Neutrophil (primary cell): ENCODE results near the gene SLC39A5.
"Not testable (repeated sequence)": the region's sequence is repeated elsewhere in the genome, so short reads cannot be mapped to it uniquely, and the experiment has no call there.

ENCODE experiments used
- H3K27ac ChIP-seq: fragments of 200-600 bp; sonication (generic); 2 replicates; pipeline ENCODE4 v1.5.1; 2016; ENCODE audit warnings: mild to moderate bottlenecking, moderate library complexity
- H3K27me3 ChIP-seq: fragments of 200-600 bp; sonication (generic); 2 replicates; pipeline ENCODE4 v1.6.0; 2016; ENCODE audit warnings: mild to moderate bottlenecking
- H3K36me3 ChIP-seq: fragments of 200-600 bp; sonication (generic); 2 replicates; pipeline ENCODE4 v1.5.1; 2017
- H3K4me1 ChIP-seq, 2 experiments: fragments of 200-600 bp in 1 of 2; sonication (generic) in 1 of 2; 1 replicate in 1 of 2; 2 replicates in 1 of 2; pipeline versions ENCODE4 v1.5.1 to v1.6.1; 2013 to 2016; ENCODE audit warnings: low read depth in 1 of 2, low read length in 1 of 2, mild to moderate bottlenecking in 1 of 2, moderate library complexity in 1 of 2; ENCODE audit not compliant: control insufficient read depth in 1 of 2, insufficient read depth in 1 of 2
- H3K4me3 ChIP-seq, 2 experiments: fragments of 200-600 bp in 1 of 2; sonication (generic) in 1 of 2; 1 replicate in 1 of 2; 2 replicates in 1 of 2; pipeline ENCODE4 v1.5.1; 2013 to 2016; ENCODE audit warnings: low read depth in 1 of 2, low read length in 1 of 2, mild to moderate bottlenecking in 1 of 2, moderate library complexity in 1 of 2
- H3K9me3 ChIP-seq: fragments of 200-600 bp; sonication (generic); 2 replicates; pipeline ENCODE4 v1.5.1; 2016
- TF ChIP-seq, protein P1 (sequence below): fragments of 200-600 bp; sonication (generic); IDR thresholded peaks from 2 replicates; pipeline ENCODE4 v1.5.1; 2016; ENCODE audit warnings: antibody characterized with exemption

Gene SLC39A5

GRCh38 chr12:56260380-56260779, 30.5 kb downstream of the SLC39A5 start:
- Histone ChIP-seq H3K27me3 (no peaks in the 10 kb centered on the region), H3K27ac (no peak overlapping the region)
- TF ChIP-seq, protein P1, sequence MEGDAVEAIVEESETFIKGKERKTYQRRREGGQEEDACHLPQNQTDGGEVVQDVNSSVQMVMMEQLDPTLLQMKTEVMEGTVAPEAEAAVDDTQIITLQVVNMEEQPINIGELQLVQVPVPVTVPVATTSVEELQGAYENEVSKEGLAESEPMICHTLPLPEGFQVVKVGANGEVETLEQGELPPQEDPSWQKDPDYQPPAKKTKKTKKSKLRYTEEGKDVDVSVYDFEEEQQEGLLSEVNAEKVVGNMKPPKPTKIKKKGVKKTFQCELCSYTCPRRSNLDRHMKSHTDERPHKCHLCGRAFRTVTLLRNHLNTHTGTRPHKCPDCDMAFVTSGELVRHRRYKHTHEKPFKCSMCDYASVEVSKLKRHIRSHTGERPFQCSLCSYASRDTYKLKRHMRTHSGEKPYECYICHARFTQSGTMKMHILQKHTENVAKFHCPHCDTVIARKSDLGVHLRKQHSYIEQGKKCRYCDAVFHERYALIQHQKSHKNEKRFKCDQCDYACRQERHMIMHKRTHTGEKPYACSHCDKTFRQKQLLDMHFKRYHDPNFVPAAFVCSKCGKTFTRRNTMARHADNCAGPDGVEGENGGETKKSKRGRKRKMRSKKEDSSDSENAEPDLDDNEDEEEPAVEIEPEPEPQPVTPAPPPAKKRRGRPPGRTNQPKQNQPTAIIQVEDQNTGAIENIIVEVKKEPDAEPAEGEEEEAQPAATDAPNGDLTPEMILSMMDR, result no peak

GRCh38 chr12:56260921-56261320, 31.1 kb downstream of the SLC39A5 start:
- Histone ChIP-seq H3K9me3 (no peaks in the 10 kb centered on the region), H3K4me1 (peaks cover 19 to 22% of the 10 kb centered on the region in 2 experiments), H3K36me3 (peaks cover 4% of the 10 kb centered on the region), H3K27ac (no peak overlapping the region), H3K4me3 (no peak overlapping the region), H3K27me3 (no peaks in the 10 kb centered on the region)
- TF ChIP-seq, protein P1, result no peak

More at GRCh38 chr12:56260380-56260779, 30.5 kb downstream of the SLC39A5 start:
- H3K36me3 ChIP-seq, result peaks cover 9% of the 10 kb centered on the region
- H3K4me3 ChIP-seq, result no peak overlapping the region
- H3K4me1 ChIP-seq, result peaks cover 15 to 19% of the 10 kb centered on the region in 2 experiments
- no peaks in the 10 kb centered on the region for H3K9me3 ChIP-seq

DNA sequence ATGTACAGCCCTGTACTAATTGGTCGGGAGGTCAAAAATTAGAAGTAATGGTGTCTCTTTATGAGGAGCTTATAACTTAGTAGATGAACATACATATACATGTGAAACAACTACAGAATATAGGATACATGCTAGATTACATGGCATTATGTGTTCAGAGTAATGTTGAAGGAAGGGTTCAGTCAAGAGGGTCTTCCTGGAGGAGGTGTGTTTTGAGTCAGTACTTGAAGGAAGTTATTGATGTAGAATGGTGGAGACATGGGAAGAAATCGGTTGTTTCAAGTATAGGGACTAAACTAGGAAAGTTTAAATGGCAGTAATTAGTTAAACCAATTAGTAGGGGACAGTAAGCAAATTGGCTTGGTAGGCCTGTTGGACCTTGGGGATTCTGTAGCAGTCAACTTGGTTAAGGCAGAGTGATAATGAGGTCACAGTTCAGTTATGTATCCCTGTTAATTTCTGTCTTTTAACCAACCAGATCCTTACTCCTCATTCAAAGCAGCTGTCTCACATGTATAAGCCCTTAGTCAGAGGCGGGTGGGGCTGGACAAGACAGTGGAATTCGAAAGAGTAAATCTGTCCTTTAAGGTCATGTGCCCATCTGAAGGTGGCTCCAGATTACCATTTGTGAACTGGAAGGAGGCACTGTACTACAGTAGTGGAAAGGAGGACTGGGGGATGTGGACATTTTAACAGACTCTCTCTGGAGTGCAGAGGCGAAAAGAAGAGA, 31.8 kb downstream of the SLC39A5 start:
- TF ChIP-seq, protein P1, result no peak
- H3K9me3 ChIP-seq, result no peaks in the 10 kb centered on the region
- no peaks in the 10 kb centered on the region for H3K27me3 ChIP-seq
- peaks cover 25 to 29% of the 10 kb centered on the region in 2 experiments for H3K4me1 ChIP-seq
- H3K36me3 ChIP-seq, result peaks cover 2% of the 10 kb centered on the region
- no peak overlapping the region for H3K4me3 ChIP-seq
- H3K27ac ChIP-seq, result no peak overlapping the region

DNA sequence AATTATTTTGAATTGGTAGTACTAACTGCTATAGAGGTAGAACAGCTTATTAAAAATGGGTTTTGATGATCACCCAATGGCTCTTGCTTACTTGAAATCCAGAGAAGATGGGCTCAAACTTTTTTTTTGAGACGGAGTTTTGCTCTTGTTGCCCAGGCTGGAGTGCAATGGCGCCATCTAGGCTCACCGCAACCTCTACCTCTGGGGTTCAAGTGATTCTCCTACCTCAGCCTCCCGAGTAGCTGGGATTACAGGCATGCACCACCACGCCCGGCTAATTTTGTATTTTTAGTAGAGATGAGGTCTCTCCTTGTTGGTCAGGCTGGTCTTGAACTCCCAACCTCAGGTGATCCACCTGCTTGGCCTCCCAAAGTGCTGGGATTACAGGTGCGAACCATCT, 33.1 kb downstream of the SLC39A5 start:
- H3K4me3 ChIP-seq, H3K27ac ChIP-seq, H3K27me3 ChIP-seq, H3K36me3 ChIP-seq, H3K9me3 ChIP-seq: not testable (repeated sequence)
- H3K4me1 ChIP-seq, result peaks cover 27% of the 10 kb centered on the region in 2 experiments

DNA sequence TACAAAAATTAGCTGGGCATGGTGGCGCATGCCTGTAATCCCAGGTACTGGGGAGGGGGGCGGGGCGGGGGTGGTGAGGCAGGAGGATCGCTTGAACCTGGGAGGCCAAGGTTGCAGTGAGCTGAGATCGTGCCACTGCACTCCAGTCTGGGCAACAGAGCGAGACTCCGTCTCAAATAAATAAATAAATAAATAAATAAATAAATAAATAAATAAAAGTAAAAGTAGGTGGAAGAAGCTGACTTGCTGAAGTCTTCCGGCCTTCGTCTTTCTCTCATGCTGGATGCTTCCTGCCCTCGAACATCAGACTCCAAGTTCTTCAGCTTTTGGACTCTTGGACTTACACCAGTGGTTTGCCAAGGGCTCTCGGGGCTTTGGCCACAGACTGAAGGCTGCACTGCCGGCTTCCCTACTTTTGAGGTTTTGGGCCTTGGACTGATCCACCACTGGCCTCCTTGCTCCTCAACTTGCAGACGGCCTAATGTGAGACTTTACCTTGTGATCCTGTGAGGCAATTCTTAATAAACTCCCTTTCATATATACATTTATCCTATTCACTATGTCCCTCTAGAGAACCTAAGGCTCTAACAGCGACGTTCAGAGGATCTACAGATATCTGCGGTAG, 36.3 kb downstream of the SLC39A5 start:
- H3K27me3 ChIP-seq, H3K9me3 ChIP-seq: not testable (repeated sequence)
- Histone ChIP-seq H3K4me1 (peaks cover 17 to 19% of the 10 kb centered on the region in 2 experiments), H3K4me3 (peak overlapping the region; percentile 79 to 80), H3K27ac (peak overlapping the region; percentile 89), H3K36me3 (peaks cover 14% of the 10 kb centered on the region)

- peaks cover 17 to 19% of the 10 kb centered on the region in 2 experiments for H3K4me1 ChIP-seq
- H3K4me3 ChIP-seq, result peak within 1 kb of the TSS; percentile 79 to 80
- peaks cover 21% of the 10 kb centered on the region for H3K36me3 ChIP-seq
- no peaks in the 10 kb centered on the region for H3K27me3 ChIP-seq
- no peaks in the 10 kb centered on the region for H3K9me3 ChIP-seq
- TF ChIP-seq, protein P1, result peak; percentile 61
- H3K27ac ChIP-seq, result peak within 1 kb of the TSS; percentile 89
Measured at GRCh38 chr12:56266693-56267442, 37.0 kb downstream of the SLC39A5 start, which contains the start of gene COQ10A. COQ10A (plus strand) TSS chr12:56266942; CDS start chr12:56267119, 177 bp downstream.
